Measurements from ENCODE around the gene CHST15.

DNA sequence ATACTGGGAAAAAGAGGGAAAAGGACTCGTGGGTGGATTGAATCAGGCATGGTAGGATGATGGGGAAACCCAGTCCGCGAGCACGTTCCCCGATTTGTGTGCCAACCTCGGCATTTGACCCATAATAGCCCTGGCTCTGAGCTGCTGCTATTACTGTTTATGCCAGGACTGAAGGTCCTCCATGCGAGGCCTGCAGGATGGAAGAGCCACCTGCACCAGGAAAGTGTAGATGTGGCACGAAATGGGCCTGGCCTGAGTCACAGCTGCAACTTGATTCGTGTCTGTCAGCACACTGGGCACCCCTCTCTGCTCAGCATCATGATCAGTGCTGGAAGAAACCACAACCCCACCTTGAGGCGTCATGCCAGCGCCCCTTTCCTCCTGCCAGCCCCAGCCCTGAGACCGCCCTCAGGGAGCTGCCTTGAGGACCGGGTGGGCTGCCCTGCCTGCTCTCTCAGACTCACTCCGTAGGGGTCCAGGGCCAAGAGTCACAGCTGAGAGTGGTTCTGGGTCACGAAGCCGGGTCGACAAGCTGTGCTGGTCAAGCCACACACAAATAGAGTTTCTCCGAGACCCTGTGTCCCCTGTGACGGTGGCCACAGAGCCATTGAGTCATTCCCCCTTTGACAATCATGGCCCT is 74.4 kb downstream of the CHST15 start:
- TF ChIP-seq TAF1 (IDR thresholded peaks at IDR 0.05; ENCODE audit: low read depth, low read length) (no peak), JUN (IDR thresholded peaks at IDR 0.05; ENCODE audit: low read depth, low read length) (no peak), POLR2A (IDR thresholded peaks at IDR 0.05; ENCODE audit: control extremely low read depth in 1 of 2, low read depth in 2 of 2, low read length in 2 of 2) (no peak), SP2 (IDR thresholded peaks at IDR 0.05; ENCODE audit: low read length) (no peak), POLR2AphosphoS5 (IDR thresholded peaks at IDR 0.05; ENCODE audit: low read depth, low read length) (no peak), EGR1 (IDR thresholded peaks at IDR 0.05; ENCODE audit: borderline replicate concordance, low read depth, low read length) (no peak), SAP30 (IDR thresholded peaks at IDR 0.05; ENCODE audit: insufficient read depth, insufficient replicate concordance, low read length) (no peak), TEAD4 (IDR thresholded peaks at IDR 0.05; ENCODE audit: low read depth, low read length) (no peak)
- TF ChIP-seq, protein P1, sequence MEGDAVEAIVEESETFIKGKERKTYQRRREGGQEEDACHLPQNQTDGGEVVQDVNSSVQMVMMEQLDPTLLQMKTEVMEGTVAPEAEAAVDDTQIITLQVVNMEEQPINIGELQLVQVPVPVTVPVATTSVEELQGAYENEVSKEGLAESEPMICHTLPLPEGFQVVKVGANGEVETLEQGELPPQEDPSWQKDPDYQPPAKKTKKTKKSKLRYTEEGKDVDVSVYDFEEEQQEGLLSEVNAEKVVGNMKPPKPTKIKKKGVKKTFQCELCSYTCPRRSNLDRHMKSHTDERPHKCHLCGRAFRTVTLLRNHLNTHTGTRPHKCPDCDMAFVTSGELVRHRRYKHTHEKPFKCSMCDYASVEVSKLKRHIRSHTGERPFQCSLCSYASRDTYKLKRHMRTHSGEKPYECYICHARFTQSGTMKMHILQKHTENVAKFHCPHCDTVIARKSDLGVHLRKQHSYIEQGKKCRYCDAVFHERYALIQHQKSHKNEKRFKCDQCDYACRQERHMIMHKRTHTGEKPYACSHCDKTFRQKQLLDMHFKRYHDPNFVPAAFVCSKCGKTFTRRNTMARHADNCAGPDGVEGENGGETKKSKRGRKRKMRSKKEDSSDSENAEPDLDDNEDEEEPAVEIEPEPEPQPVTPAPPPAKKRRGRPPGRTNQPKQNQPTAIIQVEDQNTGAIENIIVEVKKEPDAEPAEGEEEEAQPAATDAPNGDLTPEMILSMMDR (IDR thresholded peaks at IDR 0.05; ENCODE audit: control extremely low read depth in 1 of 3, insufficient read depth in 1 of 3, low read depth in 1 of 3, low read length in 3 of 3): no peak
- TF ChIP-seq, protein P2, sequence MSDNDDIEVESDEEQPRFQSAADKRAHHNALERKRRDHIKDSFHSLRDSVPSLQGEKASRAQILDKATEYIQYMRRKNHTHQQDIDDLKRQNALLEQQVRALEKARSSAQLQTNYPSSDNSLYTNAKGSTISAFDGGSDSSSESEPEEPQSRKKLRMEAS (IDR thresholded peaks at IDR 0.05): no peak
- TF ChIP-seq, protein P3, sequence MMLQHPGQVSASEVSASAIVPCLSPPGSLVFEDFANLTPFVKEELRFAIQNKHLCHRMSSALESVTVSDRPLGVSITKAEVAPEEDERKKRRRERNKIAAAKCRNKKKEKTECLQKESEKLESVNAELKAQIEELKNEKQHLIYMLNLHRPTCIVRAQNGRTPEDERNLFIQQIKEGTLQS (IDR thresholded peaks at IDR 0.05; ENCODE audit: insufficient read depth, low read depth, low read length): no peak
- TF ChIP-seq, protein P4, sequence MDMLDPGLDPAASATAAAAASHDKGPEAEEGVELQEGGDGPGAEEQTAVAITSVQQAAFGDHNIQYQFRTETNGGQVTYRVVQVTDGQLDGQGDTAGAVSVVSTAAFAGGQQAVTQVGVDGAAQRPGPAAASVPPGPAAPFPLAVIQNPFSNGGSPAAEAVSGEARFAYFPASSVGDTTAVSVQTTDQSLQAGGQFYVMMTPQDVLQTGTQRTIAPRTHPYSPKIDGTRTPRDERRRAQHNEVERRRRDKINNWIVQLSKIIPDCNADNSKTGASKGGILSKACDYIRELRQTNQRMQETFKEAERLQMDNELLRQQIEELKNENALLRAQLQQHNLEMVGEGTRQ (IDR thresholded peaks at IDR 0.05; ENCODE audit: low read length): no peak
